Right renal cortex interstitium (tissue), 3 donors: ENCODE data around the gene ELK1. TPM values are rescaled to one million over a fixed set of nuclear protein-coding genes. Genes with fewer than 3 reads are reported as not detected.
"Not testable (repeated sequence)": the region's sequence is repeated elsewhere in the genome, so short reads cannot be mapped to it uniquely, and the experiment has no call there.

Source experiments
- DNase-seq, 3 donors: peaks; one replicate each; pipeline ENCODE4 v3.0.0-alpha.2; 2013; ENCODE audit warnings: low read depth in 3 of 3, low spot score in 2 of 3
- polyA plus RNA-seq, 3 donors: library from polyadenylated mRNA; unstranded; fragments of 120-200 nt; gene quantifications; one replicate each; pipeline ENCODE4 v1.2.1, GENCODE V29; 2013; ENCODE audit not compliant: insufficient read length in 3 of 3

The ELK1 gene
- polyA plus RNA-seq, 3 donors: 23.3 to 27.8 (median 25.0) TPM

- no peak for DNase-seq
These were observed 35.7 kb downstream of the ELK1 start for GRCh38 chrX:47614618-47615017.

- no peak for DNase-seq
These were observed 37.3 kb downstream of the ELK1 start for GRCh38 chrX:47613082-47613481.

DNA sequence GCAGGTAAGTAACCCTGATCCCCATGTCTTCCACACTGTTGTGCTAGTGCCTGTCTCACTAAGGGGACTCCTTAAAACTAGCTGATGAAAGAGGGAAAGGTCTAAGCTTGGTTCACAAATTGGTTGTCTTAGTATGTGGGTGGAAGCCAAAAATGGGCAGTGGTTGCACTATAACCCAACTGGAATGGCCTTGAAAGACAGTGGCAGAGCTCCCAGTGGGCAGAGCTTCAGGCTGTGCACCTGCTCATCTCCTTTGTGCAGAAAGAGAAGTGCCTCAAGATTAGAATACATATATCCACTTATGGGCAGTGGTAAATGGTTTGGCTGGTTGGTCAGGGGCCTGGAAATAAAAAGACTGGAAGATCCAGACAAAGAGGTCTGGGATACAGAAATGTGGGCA lies 37.9 kb downstream of the ELK1 start:
- no peak for DNase-seq

- no peak for DNase-seq
These were observed 38.4 kb downstream of the ELK1 start for GRCh38 chrX:47611926-47612325.

GRCh38 chrX:47611489-47611888 lies 38.9 kb downstream of the ELK1 start:
- DNase-seq: no peak

GRCh38 chrX:47610511-47610910 lies 39.9 kb downstream of the ELK1 start:
- no peak for DNase-seq

- DNase-seq: no peak
These were observed 42.1 kb downstream of the ELK1 start for GRCh38 chrX:47608130-47608810.

DNA sequence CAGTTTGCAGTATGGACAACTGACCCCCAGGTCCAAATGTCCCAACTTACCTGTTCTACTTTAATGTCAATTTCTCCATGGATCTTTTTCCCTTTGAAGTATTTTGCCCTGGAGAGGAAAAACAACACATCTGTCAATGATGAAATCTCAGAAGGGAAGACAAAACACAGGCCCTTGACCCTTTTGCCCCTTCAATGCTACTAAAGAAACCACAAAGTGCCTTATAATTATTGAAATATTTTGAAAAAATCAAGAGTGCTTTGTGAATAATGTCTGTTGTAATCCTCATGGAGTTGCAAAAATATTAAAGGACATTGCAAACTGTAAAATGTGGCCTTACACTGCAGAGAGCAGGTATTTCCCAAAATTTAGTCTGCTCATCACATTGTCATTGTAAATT lies 43.3 kb downstream of the ELK1 start:
- DNase-seq: no peak

GRCh38 chrX:47605024-47605423 lies 45.3 kb downstream of the ELK1 start:
- no peak for DNase-seq

GRCh38 chrX:47603125-47603524 lies 47.2 kb downstream of the ELK1 start:
- DNase-seq: not testable (repeated sequence)

DNA sequence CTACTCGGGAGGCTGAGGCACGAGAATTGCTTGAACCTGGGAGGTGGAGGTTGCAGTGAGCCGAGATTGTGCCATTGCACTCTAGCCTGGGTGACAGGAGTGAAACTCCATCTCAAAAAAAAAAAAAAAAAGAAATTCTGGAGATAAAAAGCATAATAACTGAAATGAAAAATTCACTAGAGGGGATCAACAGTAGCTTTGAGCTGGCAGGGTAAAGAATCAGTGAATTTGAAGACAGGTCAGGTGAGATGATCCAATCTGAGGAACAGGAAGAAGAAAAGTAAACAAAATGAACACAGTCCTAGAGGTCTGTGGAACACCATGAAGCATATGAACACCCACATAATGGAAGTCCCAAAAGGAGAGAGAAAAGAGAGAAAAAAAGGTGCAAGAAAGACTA lies 53.1 kb downstream of the ELK1 start:
- no peak for DNase-seq

GRCh38 chrX:47596256-47596655 lies 54.1 kb downstream of the ELK1 start:
- DNase-seq: no peak

- no peak for DNase-seq
These were observed 54.6 kb downstream of the ELK1 start for GRCh38 chrX:47595716-47596251.

GRCh38 chrX:47593522-47593921 lies 56.8 kb downstream of the ELK1 start:
- no peak for DNase-seq

DNA sequence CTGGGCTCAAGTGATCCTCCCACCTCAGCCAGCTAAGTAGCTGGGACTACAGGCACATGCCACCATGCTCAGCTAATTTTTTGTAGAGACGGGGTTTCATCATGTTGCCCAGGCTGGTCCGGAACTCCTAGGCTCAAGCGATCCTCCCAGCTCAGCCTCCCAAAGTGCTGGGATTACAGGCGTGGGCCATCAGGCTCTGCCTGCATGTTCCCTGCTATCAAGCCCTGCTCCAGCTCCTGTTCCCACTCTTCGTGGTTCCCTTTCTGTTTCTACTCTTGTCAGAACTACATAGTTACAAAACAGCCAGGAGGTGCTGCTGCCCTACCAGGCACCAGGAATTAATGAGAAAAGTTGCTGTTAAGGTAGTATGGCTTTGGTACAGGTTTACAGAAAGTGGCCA lies 59.4 kb downstream of the ELK1 start:
- no peak for DNase-seq

DNA sequence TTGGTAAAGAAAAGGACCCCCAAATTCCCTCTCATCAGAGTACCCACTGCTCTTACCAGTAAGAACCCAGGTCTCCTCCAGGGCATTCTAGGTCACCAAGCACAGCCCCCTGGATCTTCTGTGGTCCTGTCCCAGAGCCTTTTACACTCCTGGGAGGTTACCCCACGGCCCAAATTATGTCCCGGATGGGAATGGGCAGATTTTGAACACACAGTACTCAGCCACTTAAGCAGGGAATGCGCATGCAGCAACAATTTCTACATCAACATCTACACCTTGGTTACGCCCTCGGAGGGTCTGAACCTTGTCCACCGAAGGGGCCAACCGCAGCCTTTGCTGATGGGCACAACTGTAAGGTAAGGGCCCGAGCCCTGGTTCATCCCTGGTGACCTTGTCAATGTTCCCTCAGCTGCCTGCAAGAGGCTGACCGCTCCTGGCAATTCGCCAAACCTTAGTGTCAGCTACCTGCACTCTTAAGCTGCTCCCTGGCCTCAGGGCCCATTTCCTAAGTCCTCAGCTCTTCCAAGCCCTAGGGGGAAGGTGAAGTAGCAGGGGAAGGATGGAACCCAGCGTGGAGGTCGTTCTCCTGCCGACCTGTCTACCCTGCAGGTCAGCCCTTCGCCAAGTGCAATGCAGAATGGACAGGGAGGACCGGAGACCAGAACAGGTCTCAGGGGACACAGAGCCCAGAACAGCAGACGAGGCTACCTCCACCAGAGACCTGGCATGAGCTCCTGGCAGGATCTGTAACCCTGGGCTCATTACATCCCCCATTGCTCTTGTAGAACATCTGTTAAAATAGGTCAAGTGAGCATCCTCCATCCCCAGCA lies 62.2 kb downstream of the ELK1 start:
- no peak for DNase-seq

DNA sequence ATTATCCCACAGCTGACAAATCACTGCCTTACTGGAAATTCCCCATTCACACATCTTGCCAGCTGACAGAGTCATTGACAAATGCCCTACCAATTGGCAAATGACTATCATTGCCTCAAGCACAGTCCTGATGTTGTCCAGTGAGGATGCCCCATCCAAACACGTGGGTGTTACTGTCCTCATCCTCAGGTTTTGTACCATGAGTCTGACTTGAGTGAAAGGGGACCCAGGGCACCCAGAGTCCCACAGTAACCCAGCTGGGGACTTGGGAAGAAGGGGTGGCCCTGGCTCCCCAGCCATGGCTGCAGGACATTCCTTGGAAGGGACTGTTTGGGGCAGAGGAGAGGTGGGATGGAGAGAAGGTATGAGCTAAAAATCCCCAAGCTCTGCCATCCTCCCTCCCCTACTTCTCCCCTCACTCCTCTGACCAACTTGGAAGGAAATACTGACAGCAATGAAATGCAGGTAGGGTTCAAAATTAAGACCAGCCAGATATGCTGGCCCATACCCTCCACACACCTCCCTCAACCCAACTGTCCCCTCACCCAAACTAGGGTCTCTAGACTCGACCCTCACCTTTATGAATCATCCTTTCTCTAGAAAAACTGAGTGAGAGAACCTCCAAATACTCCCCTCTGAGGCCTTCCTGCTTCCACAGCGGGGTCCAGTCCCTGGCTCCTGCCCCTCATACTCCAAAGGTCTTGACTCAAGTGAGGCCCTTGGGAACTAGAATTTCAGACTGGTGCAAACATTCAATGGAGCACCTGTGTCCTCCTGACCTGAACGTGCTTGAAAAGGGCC lies 63.1 kb downstream of the ELK1 start:
- no peak for DNase-seq

DNA sequence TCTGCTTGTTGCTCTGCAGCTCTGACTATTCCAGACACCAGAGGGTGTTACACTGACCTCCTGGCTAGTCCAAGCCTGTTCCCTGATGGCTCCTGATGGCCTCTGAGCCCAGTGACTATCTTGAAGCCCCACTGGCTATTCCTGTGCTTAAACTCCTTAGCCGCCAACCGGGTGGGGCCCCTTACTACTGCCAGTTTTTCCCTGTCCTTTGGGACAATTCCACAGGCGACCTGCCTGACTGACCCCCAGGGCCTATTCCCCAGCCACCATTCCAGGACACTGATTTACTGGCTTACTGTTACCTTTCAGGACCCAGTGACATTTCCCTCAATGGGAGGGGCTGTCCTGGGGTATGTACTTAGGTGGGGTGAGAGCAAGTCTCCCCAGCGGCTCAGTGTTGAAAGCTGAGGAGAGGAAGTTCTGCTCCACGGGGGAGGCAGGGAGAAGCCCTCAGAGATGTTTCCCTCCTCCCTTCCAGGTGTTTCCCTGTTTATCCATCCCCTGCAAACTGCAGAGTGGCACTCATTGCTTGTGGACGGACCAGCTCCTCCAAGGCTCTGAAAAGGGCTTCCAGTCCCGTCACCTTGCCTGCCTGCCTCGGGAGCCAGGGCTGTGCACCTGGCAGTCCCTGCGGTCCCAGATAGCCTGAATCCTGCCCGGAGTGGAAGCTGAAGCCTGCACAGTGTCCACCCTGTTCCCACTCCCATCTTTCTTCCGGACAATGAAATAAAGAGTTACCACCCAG lies 64.1 kb downstream of the ELK1 start:
- no peak for DNase-seq
